22Rv1 (cell line): ENCODE results near the gene TMEM63C.

Source experiments
- H3K27ac ChIP-seq: fragments of 450-650 bp; 2 replicates; pipeline ENCODE4 v1.5.1; 2017
- CTCF ChIP-seq: fragments of 450-650 bp; IDR thresholded peaks from 2 replicates; pipeline ENCODE4 v1.5.1; 2017; ENCODE audit warnings: mild to moderate bottlenecking
- ZFX ChIP-seq: fragments of 450-650 bp; IDR thresholded peaks from 2 replicates; pipeline ENCODE4 v1.6.1; 2017; ENCODE audit warnings: antibody characterized with exemption, borderline replicate concordance

TMEM63C gene

GRCh38 chr14:77148510-77149231, 32.9 kb upstream of the TMEM63C start:
- TF ChIP-seq CTCF: no peak
- TF ChIP-seq ZFX: no peak
- no peak overlapping the region for H3K27ac ChIP-seq

- no peak for TF ChIP-seq ZFX
- peak; percentile 80 for TF ChIP-seq CTCF
- no peak overlapping the region for H3K27ac ChIP-seq
Measured at GRCh38 chr14:77151245-77151644, 30.4 kb upstream of the TMEM63C start.

- H3K27ac ChIP-seq: no peak overlapping the region
- TF ChIP-seq CTCF (no peak), ZFX (no peak)
Measured at GRCh38 chr14:77151918-77152588, 29.5 kb upstream of the TMEM63C start.

GRCh38 chr14:77153802-77154201, 27.8 kb upstream of the TMEM63C start:
- H3K27ac ChIP-seq: no peak overlapping the region

GRCh38 chr14:77154421-77154820, 27.2 kb upstream of the TMEM63C start:
- TF ChIP-seq CTCF: no peak
- no peak for TF ChIP-seq ZFX
- no peak overlapping the region for H3K27ac ChIP-seq

More at GRCh38 chr14:77153802-77154201, 27.8 kb upstream of the TMEM63C start:
- TF ChIP-seq CTCF: no peak

GRCh38 chr14:77155083-77155482, 26.5 kb upstream of the TMEM63C start:
- no peak for TF ChIP-seq ZFX
- no peak overlapping the region for H3K27ac ChIP-seq

- TF ChIP-seq CTCF (no peak), ZFX (no peak)
- H3K27ac ChIP-seq: no peak overlapping the region
Measured at GRCh38 chr14:77157740-77158139, 23.9 kb upstream of the TMEM63C start.
